Measurements from ENCODE around the gene PEDS1.
A peak's percentile ranks its signal among the peaks of the same experiment; 100 is the strongest.

Gene PEDS1

DNA sequence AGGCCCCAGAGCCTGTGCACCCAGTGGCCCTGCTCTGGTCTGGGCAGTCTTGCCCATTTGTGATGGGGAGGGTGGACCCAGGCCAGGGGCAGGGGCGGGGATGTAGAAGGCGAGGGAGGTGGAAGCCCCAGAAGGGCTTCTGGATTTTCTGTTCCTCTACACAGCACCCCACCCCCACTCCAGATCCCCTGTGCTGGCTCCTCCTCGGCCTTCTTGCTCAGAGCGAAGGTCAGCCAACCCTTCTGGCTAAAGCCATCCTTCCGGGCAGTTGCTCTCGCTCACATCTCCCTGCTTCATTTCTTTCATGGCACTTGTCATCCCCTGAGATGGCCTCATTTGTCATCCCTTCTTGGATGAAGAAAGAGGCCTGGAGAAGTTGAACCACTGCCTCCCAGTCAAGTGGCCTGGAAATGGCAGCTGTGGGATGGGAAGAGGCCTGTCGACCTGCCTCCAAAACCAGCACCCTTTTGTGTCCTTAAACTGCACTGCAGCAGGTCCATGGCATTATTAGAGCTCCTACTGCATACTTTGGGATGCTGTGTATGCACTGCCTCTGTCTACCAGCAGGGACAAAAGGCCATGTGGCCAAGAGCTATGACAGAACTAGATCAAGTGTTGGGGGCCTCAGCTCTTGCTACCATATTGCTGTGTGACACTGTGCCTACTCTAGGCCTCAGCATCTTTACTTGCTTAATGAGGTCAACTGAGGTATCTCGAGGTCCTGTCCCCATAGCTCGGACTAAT lies 19.9 kb downstream of the PEDS1 start:
- no peak for ATAC-seq

- ATAC-seq = no peak
Measured at GRCh38 chr20:50133041-50133440, 20.5 kb downstream of the PEDS1 start.

DNA sequence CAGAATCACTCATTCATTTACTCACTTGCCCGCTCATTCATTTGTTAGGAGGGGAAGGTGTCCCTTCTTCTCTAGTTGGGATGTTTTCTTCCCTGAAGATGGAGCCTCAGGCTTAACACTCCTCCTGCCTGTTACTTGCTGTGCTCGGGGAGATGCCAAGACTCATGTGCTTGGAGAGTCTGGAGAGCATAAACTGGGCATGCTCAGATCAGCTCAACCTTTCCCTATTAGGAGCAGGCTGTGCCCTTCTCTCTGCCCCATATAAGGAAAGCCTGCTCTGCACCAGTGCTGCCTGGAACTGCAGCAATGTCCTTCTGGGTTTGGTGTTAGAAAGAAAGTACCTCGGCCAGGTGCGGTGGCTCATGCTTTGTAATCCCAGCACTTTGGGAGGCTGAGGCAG lies 22.5 kb downstream of the PEDS1 start:
- no peak for ATAC-seq

DNA sequence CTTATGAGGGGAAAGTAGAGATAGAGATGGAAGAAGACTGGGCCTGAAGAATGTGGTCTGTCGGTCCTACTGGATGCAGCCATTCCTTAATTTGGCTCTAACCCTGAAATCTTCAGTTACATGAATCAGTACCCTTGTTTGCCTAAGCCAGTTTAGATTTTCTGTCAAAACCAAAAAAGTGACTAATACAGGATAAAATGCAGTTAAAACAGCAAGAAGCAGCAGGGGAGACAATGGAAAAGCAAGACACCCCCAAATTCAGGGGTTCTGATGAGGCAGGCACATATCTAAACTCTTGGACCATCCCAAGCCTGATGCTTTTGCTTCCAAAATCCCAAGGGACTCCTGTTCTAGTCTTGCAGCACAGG lies 23.2 kb downstream of the PEDS1 start:
- no peak for ATAC-seq

- no peak for ATAC-seq
Measured at GRCh38 chr20:50129662-50130355, 23.7 kb downstream of the PEDS1 start.

DNA sequence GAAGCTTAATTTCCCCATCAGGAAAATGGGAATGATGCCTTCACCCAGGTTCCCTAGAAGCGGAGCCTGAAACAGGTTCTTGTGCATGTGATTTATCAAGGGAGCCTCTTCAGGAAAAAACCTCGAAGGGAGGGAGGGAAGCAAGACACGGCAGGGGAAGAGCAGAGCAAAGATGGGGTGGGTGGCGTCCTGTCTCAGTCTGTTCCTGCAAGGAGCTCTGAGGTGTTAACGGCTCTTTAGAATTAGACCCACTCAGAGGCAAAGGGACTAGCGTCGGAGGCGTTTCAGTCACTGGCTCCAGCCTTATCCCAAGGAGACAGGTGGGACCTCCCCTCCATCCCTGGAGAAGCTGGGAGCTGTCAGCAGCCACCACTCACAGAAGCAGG lies 25.0 kb downstream of the PEDS1 start:
- no peak for ATAC-seq

GRCh38 chr20:50127587-50128519 lies 25.7 kb downstream of the PEDS1 start:
- ATAC-seq = no peak

DNA sequence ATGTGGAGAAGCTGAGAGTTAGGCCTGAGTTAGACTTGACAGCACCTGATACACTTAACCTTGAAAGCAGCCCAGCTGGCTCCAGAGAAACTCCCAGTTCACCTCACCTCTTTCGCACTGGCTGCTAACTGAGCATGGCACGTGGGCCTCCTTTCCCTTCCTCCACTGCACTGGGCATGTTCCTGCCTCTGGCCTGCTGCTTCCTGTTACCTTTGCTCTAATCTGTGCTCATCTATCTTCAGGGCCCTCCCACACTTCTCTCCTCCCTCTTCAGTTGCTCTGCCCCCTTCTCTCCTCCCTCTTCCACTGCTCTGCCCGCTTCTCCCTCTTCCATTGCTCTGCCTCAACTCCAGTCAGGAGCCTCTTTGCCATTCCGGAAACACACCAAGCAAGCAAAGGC lies 26.9 kb downstream of the PEDS1 start:
- ATAC-seq = no peak

- no peak for ATAC-seq
Measured at GRCh38 chr20:50125279-50125678, 28.2 kb downstream of the PEDS1 start.

- no peak for ATAC-seq
Measured at GRCh38 chr20:50124496-50124895, 29.0 kb downstream of the PEDS1 start.

DNA sequence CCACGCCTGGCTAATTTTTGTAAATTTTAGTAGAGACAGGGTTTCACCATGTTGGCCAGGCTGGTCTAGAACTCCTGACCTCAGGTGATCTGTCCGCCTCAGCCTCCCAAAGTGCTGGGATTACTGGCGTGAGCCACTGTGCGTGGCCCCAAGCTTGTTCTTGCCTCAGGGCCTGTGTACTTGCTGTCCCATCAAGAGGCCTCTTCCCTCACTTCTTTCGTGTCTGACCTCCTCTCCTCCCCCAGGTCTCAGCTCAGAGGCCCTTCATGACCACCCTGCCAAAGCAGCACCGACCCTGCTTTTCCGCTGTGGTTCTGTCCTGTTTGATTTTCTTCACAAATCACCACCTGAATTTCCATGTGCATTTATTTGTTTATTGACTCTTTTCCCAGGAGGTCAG lies 30.1 kb downstream of the PEDS1 start:
- no peak for ATAC-seq

DNA sequence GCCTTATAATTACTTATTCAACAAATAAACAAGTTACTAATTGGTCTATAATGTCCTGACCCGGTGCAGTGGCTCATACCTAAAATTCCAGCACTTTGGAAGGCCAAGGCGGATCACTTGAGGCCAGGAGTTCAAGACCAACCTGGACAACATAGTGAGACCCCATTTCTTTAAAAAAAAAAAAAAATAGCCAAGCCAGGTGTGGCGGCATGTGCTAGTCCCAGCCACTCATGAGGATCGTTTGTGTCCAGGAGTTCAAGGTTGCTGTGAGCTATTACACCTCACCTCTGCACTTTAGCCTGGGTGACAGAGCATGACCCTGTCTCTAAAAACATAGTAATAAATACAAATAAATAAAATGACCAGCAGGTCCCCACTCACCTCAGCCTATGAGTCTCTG lies 30.8 kb downstream of the PEDS1 start:
- ATAC-seq = no peak

GRCh38 chr20:50121858-50122271 lies 31.7 kb downstream of the PEDS1 start:
- peak in 1 of 2 donors; percentile 25 for ATAC-seq

DNA sequence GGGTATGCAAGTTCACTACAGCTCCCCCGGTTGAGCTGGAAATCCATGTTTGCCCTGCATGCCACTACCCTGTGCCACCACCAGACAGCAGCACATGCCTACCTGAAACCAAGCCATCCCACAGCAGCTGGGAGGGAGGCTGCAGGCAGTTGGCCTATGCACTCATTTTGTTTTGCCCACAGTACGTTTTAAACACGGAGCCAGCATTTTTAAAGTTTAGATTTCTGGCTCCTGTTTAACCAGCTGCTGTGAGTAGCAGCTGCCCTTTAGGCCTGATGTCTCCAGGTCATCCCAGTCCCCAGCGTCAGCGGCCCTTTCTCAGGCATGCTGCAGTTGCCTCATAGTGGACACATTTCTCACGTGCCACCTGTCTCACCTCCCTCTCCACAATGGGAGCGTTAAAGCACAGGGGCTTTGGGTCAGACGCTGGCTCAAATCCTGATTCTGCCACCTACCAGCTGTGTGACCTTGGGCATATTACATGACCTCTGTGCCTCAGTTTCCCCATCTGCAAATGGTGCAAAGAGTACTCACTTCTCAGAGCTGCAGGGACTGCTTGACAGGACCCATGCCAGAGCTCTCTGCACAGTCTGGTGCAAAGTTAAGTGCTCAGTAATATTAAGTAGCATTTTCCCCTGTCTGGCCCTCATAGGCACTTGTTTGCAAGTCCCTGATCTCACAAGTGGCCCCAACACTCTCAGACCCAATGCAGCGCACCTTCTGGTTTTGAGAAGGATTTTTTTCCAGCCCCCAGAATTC lies 32.4 kb downstream of the PEDS1 start:
- peak; percentile 61 to 63 for ATAC-seq

GRCh38 chr20:50118203-50118602 lies 35.3 kb downstream of the PEDS1 start:
- ATAC-seq = no peak

GRCh38 chr20:50116368-50116999 lies 37.0 kb downstream of the PEDS1 start:
- ATAC-seq = no peak

DNA sequence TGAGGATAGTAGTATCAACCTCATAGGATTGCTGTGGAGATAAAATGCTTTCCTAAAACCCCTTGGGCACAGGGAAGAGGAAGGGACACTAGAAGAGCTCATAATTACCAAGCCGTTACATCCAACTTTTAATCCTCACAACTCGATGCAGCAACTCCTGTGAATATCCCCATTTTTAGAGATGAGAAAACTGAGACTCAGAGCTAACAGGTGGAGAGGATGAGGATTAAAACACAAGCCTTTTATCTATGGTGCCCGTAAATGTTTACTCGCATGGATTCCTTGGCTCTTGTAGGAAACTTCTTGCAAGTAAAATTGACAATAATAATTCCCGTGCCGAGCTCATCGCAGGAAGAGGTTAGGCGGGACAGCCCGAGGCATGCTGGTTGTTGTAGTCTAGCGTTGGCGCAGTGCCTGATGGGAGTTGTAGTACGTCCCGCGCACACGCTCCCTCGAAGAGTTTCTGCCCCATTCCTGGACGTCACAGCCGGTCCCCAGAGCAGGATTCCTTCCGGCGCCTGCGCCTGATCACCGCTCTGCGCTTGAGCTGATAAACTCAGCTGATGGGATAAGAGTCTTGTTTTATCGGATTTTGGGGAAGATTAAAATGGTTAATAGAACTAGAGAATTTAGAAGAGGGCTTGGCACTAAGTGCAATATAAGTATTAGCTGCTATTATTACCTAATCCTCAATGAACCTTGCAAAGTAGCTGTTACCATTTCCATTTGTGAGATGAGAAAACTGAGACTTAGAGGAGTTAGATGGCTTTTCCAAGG lies 37.7 kb downstream of the PEDS1 start:
- peak; percentile 82 to 85 for ATAC-seq

- no peak for ATAC-seq
Measured at GRCh38 chr20:50115041-50115512, 38.4 kb downstream of the PEDS1 start.

DNA sequence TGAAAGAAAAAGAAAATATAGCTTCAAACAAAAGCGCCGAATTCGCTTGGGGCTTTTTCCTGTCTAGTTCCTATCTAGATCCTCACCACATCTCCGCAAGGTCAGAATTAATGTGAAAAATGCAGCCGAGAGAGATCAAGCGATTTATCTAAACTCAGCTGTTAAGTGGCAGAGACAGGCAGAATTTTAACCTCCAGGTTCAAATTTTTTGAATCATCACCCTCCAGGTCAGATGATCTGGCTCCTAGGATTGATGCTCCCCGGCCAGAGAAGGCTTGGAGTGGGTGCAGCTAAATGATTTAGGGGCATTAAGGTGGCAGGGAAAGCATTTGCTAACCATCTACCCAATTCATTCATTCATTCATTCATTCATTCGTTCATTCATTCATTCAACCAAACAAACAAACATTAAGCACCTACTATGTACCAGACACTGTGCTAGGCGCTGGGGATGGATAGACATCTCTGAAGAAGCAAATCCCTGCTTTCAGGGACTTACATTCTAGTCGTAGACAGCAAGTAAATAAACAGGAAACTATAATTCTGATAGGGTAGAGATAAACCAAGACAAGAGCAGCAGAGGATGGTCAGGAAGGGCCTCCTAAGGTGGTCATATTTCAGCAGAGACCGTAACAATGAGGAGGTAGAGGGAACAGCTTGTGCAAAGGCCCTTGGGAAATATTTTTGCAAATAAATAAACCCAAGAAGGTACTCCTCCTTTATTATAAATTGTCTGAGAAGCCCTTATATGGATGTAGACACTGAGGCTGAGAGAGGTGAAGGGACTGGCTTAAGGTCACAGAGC lies 39.9 kb downstream of the PEDS1 start:
- ATAC-seq = no peak

All from activated CD4-positive, CD25-positive, alpha-beta regulatory T cell treated with anti-CD3 and anti-CD28 coated beads, Interleukin-2, amount 50 U/mL, for 24 hours (primary cell).